Transverse colon (tissue), 4 donors: ENCODE data around the gene ZNF17. TPM values are rescaled to one million over a fixed set of nuclear protein-coding genes. Genes with fewer than 3 reads are reported as not detected.

Experiments
- DNase-seq: peaks from one replicate; pipeline ENCODE4 v3.0.0-alpha.2; 2019
- H3K27ac ChIP-seq, 4 donors: fragments of 200-600 bp; sonication (generic); 2 replicates each; pipeline ENCODE4 v1.5.1; 2016 to 2018; ENCODE audit warnings: inconsistent platforms in 4 of 4
- H3K27me3 ChIP-seq: fragments of 200-600 bp; sonication (generic); 2 replicates; pipeline ENCODE4 v1.5.1; 2017; ENCODE audit warnings: inconsistent platforms
- H3K36me3 ChIP-seq, 4 donors: fragments of 200-600 bp; sonication (generic); 2 replicates each; pipeline ENCODE4 v1.5.1; 2017 to 2019; ENCODE audit warnings: inconsistent platforms in 4 of 4
- H3K4me1 ChIP-seq, 4 donors: fragments of 200-600 bp; sonication (generic); 2 replicates each; pipeline ENCODE4 v1.5.1; 2017 to 2020; ENCODE audit warnings: inconsistent platforms in 4 of 4
- H3K4me3 ChIP-seq, 4 donors: fragments of 200-600 bp; sonication (generic); 1 replicate in 1 of 4; 2 replicates in 3 of 4; pipeline versions ENCODE4 v1.5.1 to v1.6.1; 2017 to 2019; ENCODE audit warnings: inconsistent platforms in 4 of 4
- H3K9me3 ChIP-seq, 2 donors: fragments of 200-600 bp; sonication (generic); 2 replicates each; pipeline ENCODE4 v1.5.1; 2017 to 2019; ENCODE audit warnings: inconsistent platforms in 2 of 2
- CTCF ChIP-seq, 5 experiments: fragments of 200-600 bp in 3 of 5; fragments of 450-650 bp in 2 of 5; sonication (generic) in 3 of 5; IDR thresholded peaks; 1 replicate in 2 of 5; 2 replicates in 3 of 5; pipeline ENCODE4 v1.5.1; 2016 to 2017; ENCODE audit warnings: antibody characterized with exemption in 5 of 5, inconsistent platforms in 3 of 5, mild to moderate bottlenecking in 2 of 5, moderate library complexity in 1 of 5
- EP300 ChIP-seq: sonication (generic); formaldehyde crosslinking; IDR thresholded peaks from one replicate; pipeline ENCODE4 v1.6.1; 2017; ENCODE audit warnings: antibody characterized with exemption, low read depth
- POLR2A ChIP-seq: fragments of 450-650 bp; IDR thresholded peaks from one replicate; pipeline ENCODE4 v1.6.1; 2016; ENCODE audit warnings: antibody characterized with exemption, mild to moderate bottlenecking, moderate library complexity
- POLR2AphosphoS5 ChIP-seq, 3 donors: sonication (generic); formaldehyde crosslinking; IDR thresholded peaks; one replicate each; pipeline ENCODE4 v1.6.1; 2016; ENCODE audit warnings: antibody characterized with exemption in 3 of 3
- WGBS, 2 donors: methylation state at CpG; one replicate each; pipeline ENCODE4 v1.1.5; 2018; ENCODE audit warnings: low coverage in 1 of 2; 5-methylcytosine and 5-hydroxymethylcytosine counted together
- in situ Hi-C, 4 donors: fragments of 200-750 bp; cut with MboI; loops; one replicate each; pipeline versions ENCODE4 v1.15.0 to v1.15.1; 2017; ENCODE audit warnings: low sequenced_read_pairs in 3 of 4, low pct_ligation_motif_present in 1 of 4, low pct_unique_long_range_greater_than_20kb in 1 of 4
- intact Hi-C: fragments of 100-400 bp; cut with DNase I; formaldehyde crosslinking; loops from one replicate; pipeline ENCODE4 v1.15.1; 2023; ENCODE audit warnings: low total_unique reads
- total RNA-seq, 4 donors: library from RNA; depleted of rRNA; stranded (reverse); fragments of >200 nt; gene quantifications; one replicate each; pipeline ENCODE4 v1.1.0, GENCODE V29; 2016

Gene ZNF17
- total RNA-seq, 4 donors from 2014 or later, result 10.6 to 53.1 (median 13.2) TPM

GRCh38 chr19:57441979-57442752, 31.2 kb downstream of the ZNF17 start:
- DNase-seq, result no peak
- no peak overlapping the region for H3K27ac ChIP-seq
- no peaks in the 10 kb centered on the region for H3K4me1 ChIP-seq
- H3K27me3 ChIP-seq, result no peaks in the 10 kb centered on the region
- H3K9me3 ChIP-seq, result peaks cover 5 to 49% of the 10 kb centered on the region in 2 donors
- H3K4me3 ChIP-seq, result no peak overlapping the region
- H3K36me3 ChIP-seq, result peaks cover 0 to 35% (median 6%) of the 10 kb centered on the region in 4 donors
- in situ Hi-C loops, result no loop called here
- TF ChIP-seq POLR2A (no peak), CTCF (IDR thresholded peaks at IDR 0.05) (no peak), EP300 (no peak), POLR2AphosphoS5 (IDR thresholded peaks at IDR 0.05) (no peak)
- WGBS, 2 donors, result 87 to 95% methylated on average over 3 to 7 of the region's 7 CpGs
- intact Hi-C loops, result no loop called here

- in situ Hi-C loops (no loop called here), intact Hi-C loops (no loop called here)
- Histone ChIP-seq H3K27ac (no peak overlapping the region), H3K4me1 (no peaks in the 10 kb centered on the region), H3K27me3 (no peaks in the 10 kb centered on the region), H3K4me3 (no peak overlapping the region), H3K36me3 (peaks cover 0 to 33% (median 6%) of the 10 kb centered on the region in 4 donors), H3K9me3 (peaks cover 11 to 57% of the 10 kb centered on the region in 2 donors)
- 20 to 78% methylated on average over 2 to 5 of the region's 5 CpGs for WGBS, 2 donors
- TF ChIP-seq POLR2A (no peak), POLR2AphosphoS5 (IDR thresholded peaks at IDR 0.05) (no peak), CTCF (IDR thresholded peaks at IDR 0.05) (no peak), EP300 (no peak)
- DNase-seq, result no peak
These were observed 32.2 kb downstream of the ZNF17 start for GRCh38 chr19:57443121-57443696.

GRCh38 chr19:57452307-57452706, 41.3 kb downstream of the ZNF17 start:
- 96 to 100% methylated on average over 3 of the region's 3 CpGs for WGBS, 2 donors
- in situ Hi-C loops (no loop called here), intact Hi-C loops (no loop called here)
- no peak overlapping the region for H3K4me3 ChIP-seq
- H3K9me3 ChIP-seq, result peaks cover 12 to 40% of the 10 kb centered on the region in 2 donors
- H3K27ac ChIP-seq, result no peak overlapping the region
- TF ChIP-seq EP300, result no peak
- TF ChIP-seq POLR2AphosphoS5 (IDR thresholded peaks at IDR 0.05), result no peak
- no peak for TF ChIP-seq CTCF (IDR thresholded peaks at IDR 0.05)
- no peak for TF ChIP-seq POLR2A
- no peaks in the 10 kb centered on the region for H3K27me3 ChIP-seq
- H3K4me1 ChIP-seq, result no peaks in the 10 kb centered on the region
- H3K36me3 ChIP-seq, result no peaks in the 10 kb centered on the region
- DNase-seq, result no peak

- peaks cover 74 to 85% of the 10 kb centered on the region in 2 donors for H3K9me3 ChIP-seq
- peak; percentile 17 for DNase-seq
- WGBS, 2 donors, result 81% methylated on average over 5 of the region's 5 CpGs; no CpG with 5 or more reads in 1 of the 2 donors
These were observed 54.9 kb downstream of the ZNF17 start for GRCh38 chr19:57465680-57466381.

More at GRCh38 chr19:57465680-57466381, 54.9 kb downstream of the ZNF17 start:
- no peaks in the 10 kb centered on the region for H3K27me3 ChIP-seq
- in situ Hi-C loops, result no loop called here
- TF ChIP-seq EP300, result no peak
- peak in 3 of 5 experiments; percentile 25 to 32 (median 26) for TF ChIP-seq CTCF (IDR thresholded peaks at IDR 0.05)
- TF ChIP-seq POLR2A, result no peak
- H3K4me3 ChIP-seq, result no peak overlapping the region
- intact Hi-C loops, result no loop called here
- H3K27ac ChIP-seq, result no peak overlapping the region
- H3K4me1 ChIP-seq, result no peaks in the 10 kb centered on the region
- H3K36me3 ChIP-seq, result peaks cover 0 to 14% (median 1%) of the 10 kb centered on the region in 4 donors
